Measurements from ENCODE around the gene OR13A1.
"Not testable (repeated sequence)": the region's sequence is repeated elsewhere in the genome, so short reads cannot be mapped to it uniquely, and the experiment has no call there.

Gene OR13A1

GRCh38 chr10:45280113-45280760 lies 35.2 kb downstream of the OR13A1 start:
- DNase-seq, result no peak

- DNase-seq, result no peak
These were observed 35.7 kb downstream of the OR13A1 start for GRCh38 chr10:45279682-45280081.

GRCh38 chr10:45278860-45279498 lies 36.4 kb downstream of the OR13A1 start:
- DNase-seq, result no peak

GRCh38 chr10:45276146-45276545 lies 39.3 kb downstream of the OR13A1 start:
- DNase-seq, result not testable (repeated sequence)

GRCh38 chr10:45274364-45274763 lies 41.0 kb downstream of the OR13A1 start:
- no peak for DNase-seq

GRCh38 chr10:45267777-45268176 lies 47.6 kb downstream of the OR13A1 start:
- not testable (repeated sequence) for DNase-seq

- DNase-seq, result no peak
These were observed 49.4 kb downstream of the OR13A1 start for GRCh38 chr10:45265996-45266395.

- DNase-seq, result no peak
These were observed 53.5 kb downstream of the OR13A1 start for GRCh38 chr10:45261946-45262345.

GRCh38 chr10:45261243-45261775 lies 54.1 kb downstream of the OR13A1 start:
- DNase-seq, result no peak

- DNase-seq, result not testable (repeated sequence)
These were observed 54.8 kb downstream of the OR13A1 start for GRCh38 chr10:45260635-45261034.

- not testable (repeated sequence) for DNase-seq
These were observed 55.5 kb downstream of the OR13A1 start for GRCh38 chr10:45259786-45260495.

- DNase-seq, result no peak
These were observed 57.8 kb downstream of the OR13A1 start for GRCh38 chr10:45257600-45257999.

- no peak for DNase-seq
These were observed 59.2 kb downstream of the OR13A1 start for GRCh38 chr10:45256246-45256645.

GRCh38 chr10:45255706-45256105 lies 59.7 kb downstream of the OR13A1 start:
- DNase-seq, result no peak

- no peak for DNase-seq
These were observed 60.5 kb downstream of the OR13A1 start for GRCh38 chr10:45254892-45255291.

- no peak for DNase-seq
These were observed 62.1 kb downstream of the OR13A1 start for GRCh38 chr10:45253183-45253914.

Data from NCI-H524 treated with DMSO at 0.1 percent for 48 hours (cell line).